LNCaP clone FGC (cell line): Measurements from ENCODE around the gene HEATR5A.

ENCODE experiments used
- DNase-seq: peaks from one replicate; pipeline ENCODE4 v3.0.0-alpha.2; 2011; ENCODE audit warnings: low read depth
- H3K4me3 ChIP-seq: 2 replicates; pipeline ENCODE4 v1.5.1; 2011; ENCODE audit warnings: mild to moderate bottlenecking, low read depth, low read length, control low read depth
- TF ChIP-seq, protein P1 (sequence below): IDR thresholded peaks from 2 replicates; pipeline ENCODE4 v1.5.1; 2012; ENCODE audit warnings: mild to moderate bottlenecking; ENCODE audit not compliant: control insufficient read depth, insufficient read depth; ENCODE audit errors: extremely low read depth

The HEATR5A gene

DNA sequence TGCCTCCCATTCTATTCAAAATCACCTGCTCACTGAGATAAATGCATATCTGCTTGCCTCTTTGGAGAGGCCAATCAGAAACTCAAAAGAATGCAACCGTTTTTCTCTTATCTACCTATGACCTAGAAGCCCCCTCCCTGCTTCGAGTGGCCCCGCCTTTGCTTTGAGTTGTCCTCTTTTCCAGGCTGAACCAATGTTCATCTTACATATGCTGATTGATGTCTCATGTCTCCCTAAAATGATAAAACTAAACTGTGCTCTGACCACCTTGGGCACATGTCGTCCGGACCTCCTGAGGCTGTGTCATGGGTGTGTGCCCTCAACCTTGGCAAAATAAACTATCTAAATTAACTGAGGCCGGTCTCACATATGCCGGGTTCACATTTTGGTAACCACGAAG is 148.7 kb downstream of the HEATR5A start:
- TF ChIP-seq, protein P1, sequence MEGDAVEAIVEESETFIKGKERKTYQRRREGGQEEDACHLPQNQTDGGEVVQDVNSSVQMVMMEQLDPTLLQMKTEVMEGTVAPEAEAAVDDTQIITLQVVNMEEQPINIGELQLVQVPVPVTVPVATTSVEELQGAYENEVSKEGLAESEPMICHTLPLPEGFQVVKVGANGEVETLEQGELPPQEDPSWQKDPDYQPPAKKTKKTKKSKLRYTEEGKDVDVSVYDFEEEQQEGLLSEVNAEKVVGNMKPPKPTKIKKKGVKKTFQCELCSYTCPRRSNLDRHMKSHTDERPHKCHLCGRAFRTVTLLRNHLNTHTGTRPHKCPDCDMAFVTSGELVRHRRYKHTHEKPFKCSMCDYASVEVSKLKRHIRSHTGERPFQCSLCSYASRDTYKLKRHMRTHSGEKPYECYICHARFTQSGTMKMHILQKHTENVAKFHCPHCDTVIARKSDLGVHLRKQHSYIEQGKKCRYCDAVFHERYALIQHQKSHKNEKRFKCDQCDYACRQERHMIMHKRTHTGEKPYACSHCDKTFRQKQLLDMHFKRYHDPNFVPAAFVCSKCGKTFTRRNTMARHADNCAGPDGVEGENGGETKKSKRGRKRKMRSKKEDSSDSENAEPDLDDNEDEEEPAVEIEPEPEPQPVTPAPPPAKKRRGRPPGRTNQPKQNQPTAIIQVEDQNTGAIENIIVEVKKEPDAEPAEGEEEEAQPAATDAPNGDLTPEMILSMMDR, result no peak
- no peak overlapping the region for H3K4me3 ChIP-seq
- no peak for DNase-seq

DNA sequence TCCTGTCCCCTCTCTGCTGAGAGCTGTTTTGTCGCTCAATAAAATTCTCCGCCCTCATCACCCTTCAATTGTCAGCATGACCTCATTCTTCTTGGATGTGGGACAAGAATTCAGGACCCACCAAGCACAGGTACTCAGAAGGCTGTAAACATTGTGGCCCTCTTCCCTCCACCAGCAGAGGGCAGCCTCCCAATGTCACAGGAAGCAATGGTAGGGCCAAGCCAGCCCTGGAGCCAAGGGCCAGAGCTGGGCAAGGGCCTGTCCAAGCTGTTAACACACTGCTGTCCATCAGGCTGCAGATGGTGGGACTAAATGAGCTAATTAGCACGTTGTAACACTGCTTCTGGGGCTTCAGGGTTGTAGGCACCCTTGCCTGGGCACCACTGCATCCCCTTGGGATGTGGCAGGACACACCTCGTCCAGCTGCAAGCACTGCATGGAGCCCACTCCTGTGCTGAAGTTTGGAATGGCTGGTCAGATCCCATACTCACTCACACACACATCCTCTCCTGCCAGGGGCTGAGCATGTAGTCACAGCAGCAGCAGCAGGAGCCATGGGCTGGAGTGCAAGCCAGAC is 150.1 kb downstream of the HEATR5A start:
- no peak overlapping the region for H3K4me3 ChIP-seq
- TF ChIP-seq, protein P1, result no peak
- DNase-seq, result no peak

GRCh38 chr14:31269634-31270195 is 150.6 kb downstream of the HEATR5A start:
- TF ChIP-seq, protein P1, result no peak
- no peak overlapping the region for H3K4me3 ChIP-seq
- DNase-seq, result no peak

DNA sequence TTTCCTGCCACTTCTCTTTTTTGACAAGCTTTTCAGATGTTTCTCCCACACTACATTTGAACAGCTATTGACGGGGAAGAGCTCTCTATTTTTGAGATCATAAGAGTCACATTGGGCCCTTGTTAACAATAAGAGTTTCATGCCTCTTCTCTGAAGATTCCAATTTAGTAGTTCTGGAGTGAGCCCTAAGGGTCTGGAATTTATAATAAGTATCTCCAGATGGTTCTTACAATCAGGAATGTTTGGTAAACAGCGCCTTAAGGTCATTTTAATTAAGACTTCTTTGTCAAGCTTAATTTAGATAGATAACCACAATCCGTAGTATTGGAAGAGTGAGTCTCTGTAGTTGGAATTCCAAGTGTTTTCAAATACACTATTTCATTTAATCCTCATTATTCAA is 152.1 kb downstream of the HEATR5A start:
- no peak for DNase-seq
- TF ChIP-seq, protein P1, result no peak
- H3K4me3 ChIP-seq, result no peak overlapping the region

GRCh38 chr14:31266437-31267331 is 153.7 kb downstream of the HEATR5A start:
- H3K4me3 ChIP-seq, result no peak overlapping the region
- TF ChIP-seq, protein P1, result no peak
- no peak for DNase-seq

- no peak overlapping the region for H3K4me3 ChIP-seq
- TF ChIP-seq, protein P1, result no peak
Measured at GRCh38 chr14:31265701-31266398, 154.5 kb downstream of the HEATR5A start.

More at GRCh38 chr14:31265701-31266398, 154.5 kb downstream of the HEATR5A start:
- DNase-seq, result no peak
